K562 (cell line): ENCODE results near the gene CTNS. TPM values are rescaled to one million over a fixed set of nuclear protein-coding genes. Genes with fewer than 3 reads are reported as not detected.

Experiments
- AFF4 ChIP-seq: sonication (generic); formaldehyde crosslinking; IDR thresholded peaks from 2 replicates; pipeline ENCODE4 v1.8.0; 2023; ENCODE audit warnings: mild to moderate bottlenecking, missing genetic modification reagents
- CREB1 ChIP-seq, 2 experiments: sonication (generic) in 1 of 2; formaldehyde crosslinking in 1 of 2; IDR thresholded peaks; 2 replicates each; pipeline versions ENCODE4 v1.6.1 to v1.8.0; 2012 to 2022; ENCODE audit warnings: inconsistent platforms in 1 of 2, mild to moderate bottlenecking in 1 of 2, missing genetic modification reagents in 1 of 2, moderate library complexity in 1 of 2
- CREB3L1 ChIP-seq: fragments of 450-650 bp; IDR thresholded peaks from 2 replicates; pipeline ENCODE4 v1.6.1; 2014; ENCODE audit warnings: low read depth, mild to moderate bottlenecking, moderate library complexity, borderline replicate concordance
- EZH2 ChIP-seq: IDR thresholded peaks from 2 replicates; pipeline ENCODE4 v1.6.1; 2012; ENCODE audit warnings: low read depth, mild to moderate bottlenecking, inconsistent platforms, low read length, borderline replicate concordance
- KDM5B ChIP-seq: fragments of 200-600 bp; sonication (generic); IDR thresholded peaks from 2 replicates; pipeline ENCODE4 v1.6.1; 2012; ENCODE audit warnings: low read depth, mild to moderate bottlenecking, moderate library complexity, low read length, control low read depth, inconsistent platforms; ENCODE audit not compliant: insufficient replicate concordance
- KLF1 ChIP-seq: fragments of 450-650 bp; IDR thresholded peaks from 2 replicates; pipeline ENCODE4 v1.6.1; 2016; ENCODE audit warnings: missing genetic modification characterization, missing compliant biosample characterization
- KLF16 ChIP-seq: IDR thresholded peaks from 2 replicates; pipeline ENCODE4 v1.6.1; 2016; ENCODE audit warnings: antibody characterized with exemption
- MAFG ChIP-seq: fragments of 450-650 bp; conservative IDR thresholded peaks from 2 replicates; pipeline ENCODE4 v1.6.1; 2016; ENCODE audit warnings: missing genetic modification characterization, missing compliant biosample characterization
- MAZ ChIP-seq, 2 experiments: fragments of 450-650 bp in 1 of 2; sonication (generic) in 1 of 2; formaldehyde crosslinking; IDR thresholded peaks in 1 of 2; conservative IDR thresholded peaks in 1 of 2; 2 replicates each; pipeline versions ENCODE4 v1.4.0 to v1.5.0; 2020; ENCODE audit warnings: mild to moderate bottlenecking in 1 of 2, missing genetic modification reagents in 1 of 2
- PHF20 ChIP-seq: fragments of 450-650 bp; IDR thresholded peaks from 2 replicates; pipeline ENCODE4 v1.6.1; 2018; ENCODE audit not compliant: partially characterized antibody
- POLR2B ChIP-seq: fragments of 450-650 bp; IDR thresholded peaks from 2 replicates; pipeline ENCODE4 v1.6.1; 2018; ENCODE audit warnings: low read depth; ENCODE audit not compliant: partially characterized antibody
- RCOR1 ChIP-seq, 2 experiments: IDR thresholded peaks; 2 replicates each; pipeline ENCODE4 v1.6.1; 2012; ENCODE audit warnings: low read depth in 2 of 2, low read length in 2 of 2, borderline replicate concordance in 1 of 2, improper control_type of control experiment in 1 of 2
- SFPQ ChIP-seq: fragments of 200-400 bp; formaldehyde crosslinking; IDR thresholded peaks from 2 replicates; pipeline ENCODE4 v1.6.1; 2017; ENCODE audit warnings: mild to moderate bottlenecking, low read depth, low read length, moderate library complexity
- ZNF224 ChIP-seq: sonication (generic); formaldehyde crosslinking; IDR thresholded peaks from 2 replicates; pipeline ENCODE4 v1.8.0; 2022; ENCODE audit warnings: mild to moderate bottlenecking, missing genetic modification reagents
- ZNF253 ChIP-seq: fragments of 250-450 bp; sonication (Bioruptor Pico); conservative IDR thresholded peaks from 2 replicates; pipeline ENCODE4 v1.6.1; 2021; ENCODE audit warnings: mild to moderate bottlenecking
- polyA plus RNA-seq, 8 experiments: library from polyadenylated mRNA; depleted of rRNA in 4 of 8; stranded (reverse) in 5 of 8; unstranded in 3 of 8; fragments of >200 nt; fragmentation: Nextera tagmentation in 2 of 8; fragmentation: Illumina TruSeq in 1 of 8; extraction: Ambion mirVana in 2 of 8; extraction: Trizol in 1 of 8; gene quantifications; 2 replicates each; pipeline versions ENCODE4 v1.2.1 to v1.2.3, GENCODE V29; 2011 to 2014; ENCODE audit warnings: inconsistent platforms in 1 of 8, missing spikeins in 1 of 8
- total RNA-seq, 7 experiments: library from RNA; depleted of rRNA in 6 of 7; stranded (reverse); fragments of >200 nt in 6 of 7; fragmentation: Illumina TruSeq in 2 of 7; extraction: Trizol in 2 of 7; gene quantifications; 2 replicates each; pipeline versions ENCODE4 v1.2.1 to v1.2.3, GENCODE V29; 2011 to 2021; ENCODE audit warnings: low replicate concordance in 1 of 7
- TF ChIP-seq, protein P1 (sequence below): sonication (generic); formaldehyde crosslinking; IDR thresholded peaks from 2 replicates; pipeline ENCODE4 v1.9.0; 2022; ENCODE audit warnings: mild to moderate bottlenecking, missing genetic modification reagents
- TF ChIP-seq, protein P2 (sequence below): fragments of 450-650 bp; formaldehyde crosslinking; IDR thresholded peaks from 2 replicates; pipeline ENCODE4 v1.4.0; 2020; ENCODE audit warnings: mild to moderate bottlenecking, moderate library complexity

The CTNS gene
- total and polyA plus RNA-seq, 9 of the 15 experiments (the other 6 are each of a cell fraction or from before 2014, with no cell fraction given): 0.66 to 8.4 (median 4.9) TPM

GRCh38 chr17:3636154-3636907 is at the start of gene CTNS, which contains the start of gene SHPK (continued):
- TF ChIP-seq ZNF224 (CRISPR knock-in tag) (no peak), SFPQ (no peak), RCOR1 (IDR thresholded peaks at IDR 0.05; ENCODE audit: borderline replicate concordance in 1 of 2, low read depth in 2 of 2, low read length in 2 of 2) (no peak), PHF20 (peak; percentile 74), POLR2B (peak; percentile 51), KDM5B (peak; percentile 70), KLF16 (no peak), MAFG (tag) (no peak), CREB3L1 (peak; percentile 84), EZH2 (no peak), ZNF253 (no peak), MAZ (CRISPR knock-in tag; conservative IDR thresholded peaks at IDR 0.05 in 1 of 2, IDR thresholded peaks at IDR 0.05 in 1 of 2) (peak; percentile 44; a peak in 3 of 4 replicates), KLF1 (tag) (no peak), AFF4 (CRISPR knock-in tag) (peak; percentile 57; the same call in 1 of the 2 replicates), CREB1 (IDR thresholded peaks at IDR 0.05) (0 out of 2 replicates have a peak, but pooled peaks have one; percentile 29), CREB1 (CRISPR knock-in tag; IDR thresholded peaks at IDR 0.05) (0 out of 2 replicates have a peak, but pooled peaks have one; percentile 33)
- TF ChIP-seq, protein P1, sequence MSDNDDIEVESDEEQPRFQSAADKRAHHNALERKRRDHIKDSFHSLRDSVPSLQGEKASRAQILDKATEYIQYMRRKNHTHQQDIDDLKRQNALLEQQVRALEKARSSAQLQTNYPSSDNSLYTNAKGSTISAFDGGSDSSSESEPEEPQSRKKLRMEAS: peak; percentile 61; the same call in 1 of the 2 replicates
- TF ChIP-seq, protein P2, sequence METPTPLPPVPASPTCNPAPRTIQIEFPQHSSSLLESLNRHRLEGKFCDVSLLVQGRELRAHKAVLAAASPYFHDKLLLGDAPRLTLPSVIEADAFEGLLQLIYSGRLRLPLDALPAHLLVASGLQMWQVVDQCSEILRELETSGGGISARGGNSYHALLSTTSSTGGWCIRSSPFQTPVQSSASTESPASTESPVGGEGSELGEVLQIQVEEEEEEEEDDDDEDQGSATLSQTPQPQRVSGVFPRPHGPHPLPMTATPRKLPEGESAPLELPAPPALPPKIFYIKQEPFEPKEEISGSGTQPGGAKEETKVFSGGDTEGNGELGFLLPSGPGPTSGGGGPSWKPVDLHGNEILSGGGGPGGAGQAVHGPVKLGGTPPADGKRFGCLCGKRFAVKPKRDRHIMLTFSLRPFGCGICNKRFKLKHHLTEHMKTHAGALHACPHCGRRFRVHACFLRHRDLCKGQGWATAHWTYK: peak; percentile 68; the same call in 1 of the 2 replicates
